CD4-positive, alpha-beta T cell treated with Interleukin-6 at 100 ng/mL for 8 hours (primary cell): ENCODE results near the gene LCE1B.

Experiments
- DNase-seq: peaks from one replicate; pipeline ENCODE4 v3.0.0-alpha.2; 2020; ENCODE audit warnings: mixed read lengths, low spot score

The LCE1B gene

DNA sequence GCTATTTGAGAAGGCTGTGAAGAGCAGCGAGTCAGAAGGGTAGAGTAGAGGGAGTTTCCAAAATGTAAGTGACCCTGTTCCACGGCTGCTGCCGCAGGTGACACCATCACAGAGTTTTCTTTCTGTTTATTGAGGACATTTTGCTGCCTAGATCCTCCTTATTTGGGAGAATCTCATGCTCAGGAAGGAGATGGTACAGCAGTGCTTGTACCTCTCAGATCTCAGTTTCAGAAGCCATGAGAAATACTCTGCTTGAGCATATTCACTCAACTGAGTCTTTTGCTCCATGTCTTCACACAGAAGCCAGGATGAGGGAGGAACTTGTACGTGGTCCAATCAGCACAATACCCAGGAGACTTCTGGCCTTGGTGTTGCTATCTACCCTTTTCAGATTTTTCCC, 49.6 kb downstream of the LCE1B start:
- DNase-seq = no peak
